ENCODE measurements around the gene KIF21A. TPM values are rescaled to one million over a fixed set of nuclear protein-coding genes. Genes with fewer than 3 reads are reported as not detected.

Gene KIF21A
- total and polyA plus RNA-seq, 2 of the 13 experiments (the other 11 are each of a cell fraction or from before 2014, with no cell fraction given): 20.6 to 39.7 TPM

DNA sequence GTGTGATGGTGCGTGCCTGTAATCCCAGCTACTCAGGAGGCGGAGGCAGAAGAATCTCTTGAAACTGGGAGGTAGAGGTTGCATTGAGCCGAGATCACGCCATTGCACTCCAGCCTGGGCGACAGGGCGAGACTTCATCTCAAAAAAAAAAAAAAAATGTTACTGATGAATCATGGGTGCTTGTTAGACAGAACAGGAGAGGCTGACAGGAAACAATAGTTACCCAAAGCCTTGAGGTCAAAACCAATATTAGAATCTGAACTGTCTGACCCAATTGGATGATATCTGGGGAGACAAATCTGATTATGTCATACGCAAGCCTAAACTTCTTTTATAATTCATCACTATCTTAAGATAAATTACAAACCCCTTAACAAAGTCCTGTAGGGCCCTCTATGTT is 40.7 kb upstream of the KIF21A start (continued):
- TF ChIP-seq ZBED4 (CRISPR knock-in tag; IDR thresholded peaks at IDR 0.05; ENCODE audit: borderline replicate concordance) (no peak), ELF3 (CRISPR knock-in tag; IDR thresholded peaks at IDR 0.05) (no peak), ZNF674 (CRISPR knock-in tag; IDR thresholded peaks at IDR 0.05; ENCODE audit: low read depth) (no peak)
- TF ChIP-seq, protein P1, sequence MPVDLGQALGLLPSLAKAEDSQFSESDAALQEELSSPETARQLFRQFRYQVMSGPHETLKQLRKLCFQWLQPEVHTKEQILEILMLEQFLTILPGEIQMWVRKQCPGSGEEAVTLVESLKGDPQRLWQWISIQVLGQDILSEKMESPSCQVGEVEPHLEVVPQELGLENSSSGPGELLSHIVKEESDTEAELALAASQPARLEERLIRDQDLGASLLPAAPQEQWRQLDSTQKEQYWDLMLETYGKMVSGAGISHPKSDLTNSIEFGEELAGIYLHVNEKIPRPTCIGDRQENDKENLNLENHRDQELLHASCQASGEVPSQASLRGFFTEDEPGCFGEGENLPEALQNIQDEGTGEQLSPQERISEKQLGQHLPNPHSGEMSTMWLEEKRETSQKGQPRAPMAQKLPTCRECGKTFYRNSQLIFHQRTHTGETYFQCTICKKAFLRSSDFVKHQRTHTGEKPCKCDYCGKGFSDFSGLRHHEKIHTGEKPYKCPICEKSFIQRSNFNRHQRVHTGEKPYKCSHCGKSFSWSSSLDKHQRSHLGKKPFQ (CRISPR knock-in tag; IDR thresholded peaks at IDR 0.05; ENCODE audit: insufficient replicate concordance): no peak

DNA sequence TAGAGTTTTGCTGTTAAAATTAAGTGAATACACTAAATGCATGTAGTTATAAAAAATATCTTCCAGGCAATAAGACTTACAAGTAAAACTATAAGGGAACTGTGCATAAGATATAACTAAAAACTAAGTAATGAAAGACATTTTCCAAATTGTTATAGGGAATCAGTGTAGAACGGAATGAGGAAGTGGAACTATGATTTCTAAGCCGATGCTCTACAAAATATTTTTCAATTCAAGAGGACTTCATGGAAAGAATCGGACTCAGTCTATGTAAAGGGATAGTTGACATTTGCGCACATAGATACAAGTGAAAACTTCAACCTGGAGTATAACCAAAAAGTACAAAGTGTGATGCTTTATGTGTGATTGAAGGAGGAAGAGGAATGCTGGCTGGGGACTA is 40.1 kb upstream of the KIF21A start:
- Histone ChIP-seq H3K9me3 (ENCODE audit: low read length) (no peaks in the 10 kb centered on the region), H3K9ac (ENCODE audit: insufficient read depth, low read depth, low read length) (no peak overlapping the region), H3K4me1 (ENCODE audit: insufficient read depth, low read length) (no peaks in the 10 kb centered on the region), H3K27ac (ENCODE audit: extremely low read length, insufficient read depth, low read length) (no peak overlapping the region), H3K36me3 (replicated peaks in 1 of 2; ENCODE audit: control insufficient read depth in 1 of 2, insufficient read depth in 2 of 2, low read length in 2 of 2) (no peaks in the 10 kb centered on the region), H4K20me1 (ENCODE audit: insufficient read depth, low read length) (no peaks in the 10 kb centered on the region), H3K79me2 (ENCODE audit: insufficient read depth, low read length) (no peaks in the 10 kb centered on the region), H3K4me2 (ENCODE audit: low read depth, low read length) (no peak overlapping the region), H3K27me3 (ENCODE audit: control insufficient read depth in 1 of 2, insufficient read depth in 2 of 2, low read length in 2 of 2) (no peaks in the 10 kb centered on the region), H3K4me3 (replicated peaks in 1 of 3; ENCODE audit: insufficient read depth in 1 of 3, low read depth in 2 of 3, low read length in 3 of 3) (no peak overlapping the region), H2AFZ (ENCODE audit: low read length) (no peak overlapping the region)
- BruUV-seq (replicated peaks): no TSS peak
- no peak for FAIRE-seq
- ChIA-PET POLR2A (no interaction called here), CTCF (ENCODE audit: low intra/inter-chr PET ratio, low total read pairs) (no interaction called here)
- TF ChIP-seq PHF21A (CRISPR knock-in tag; IDR thresholded peaks at IDR 0.05): no peak
- no peak for TF ChIP-seq ZFY (CRISPR knock-in tag; IDR thresholded peaks at IDR 0.05)
- no peak for TF ChIP-seq ERF (CRISPR knock-in tag; IDR thresholded peaks at IDR 0.05)
- no peak for TF ChIP-seq ATF7 (IDR thresholded peaks at IDR 0.05)
- TF ChIP-seq ATF7 (CRISPR knock-in tag; IDR thresholded peaks at IDR 0.05): no peak
- no peak for TF ChIP-seq ZNF414 (CRISPR knock-in tag; IDR thresholded peaks at IDR 0.05)
- no peak for TF ChIP-seq STAG1 (CRISPR knock-in tag; IDR thresholded peaks at IDR 0.05)
- TF ChIP-seq GTF2F1 (IDR thresholded peaks at IDR 0.05; ENCODE audit: low read length): no peak
- TF ChIP-seq PTBP1 (IDR thresholded peaks at IDR 0.05; ENCODE audit: low read depth, low read length, poor library complexity, severe bottlenecking): no peak
- no peak for TF ChIP-seq ASH2L (IDR thresholded peaks at IDR 0.05; ENCODE audit: insufficient read length, low read depth, low read length)
- no peak for TF ChIP-seq ZNF180 (CRISPR knock-in tag; IDR thresholded peaks at IDR 0.05; ENCODE audit: borderline replicate concordance, low read depth)
- no peak for TF ChIP-seq ZNF350 (CRISPR knock-in tag; IDR thresholded peaks at IDR 0.05; ENCODE audit: borderline replicate concordance, low read depth)
- TF ChIP-seq HOXA9 (CRISPR knock-in tag; IDR thresholded peaks at IDR 0.05; ENCODE audit: borderline replicate concordance): no peak
- TF ChIP-seq ZFP41 (CRISPR knock-in tag; IDR thresholded peaks at IDR 0.05; ENCODE audit: borderline replicate concordance): no peak
- 49% methylated on average over 4 of the region's 4 CpGs for WGBS (ENCODE audit: low lambda C conversion rate)
- in situ Hi-C loops (cut with HindIII; ENCODE audit: extremely low pct_ligation_motif_present, low pct_unique_long_range_greater_than_20kb) (no loop called here), intact Hi-C loops (cut with micrococcal nuclease; ENCODE audit: unreplicated experiment) (no loop called here)
- DNase-seq (ENCODE audit: low spot score): no peak
- ATAC-seq: no peak
